A549 (cell line): ENCODE data around the gene NR3C2. TPM values are rescaled to one million over a fixed set of nuclear protein-coding genes. Genes with fewer than 3 reads are reported as not detected.

Source experiments
- ATAC-seq, 2 experiments: fragments of 200-7000 bp in 1 of 2; fragments of >200 bp in 1 of 2; cut with Nextera tagmentation in 1 of 2; cut with Tn5 transposase in 1 of 2; 3 replicates each; pipeline versions ENCODE4 v1.8.0 to v1.9.1; 2018 to 2020; ENCODE audit warnings: mild to moderate bottlenecking in 1 of 2, moderate library complexity in 1 of 2
- CTCF ChIA-PET: fragments of 300-600 bp; sonication (Branson Sonifier 250); formaldehyde crosslinking; extraction: SDS; loops from one replicate; lab custom pipeline; 2021; ENCODE audit warnings: antibody characterized with exemption, inconsistent platforms; lab: Yijun Ruan, JAX
- POLR2A ChIA-PET: fragments of 350-600 bp; formaldehyde crosslinking; extraction: SDS; loops from one replicate; lab custom pipeline; 2021; ENCODE audit warnings: antibody characterized with exemption, inconsistent platforms; lab: Yijun Ruan, JAX
- DNase-seq, 2 experiments: peaks; one replicate each; pipeline versions ENCODE4 v3.0.0 to v3.0.0-alpha.2; 2011 to 2016; ENCODE audit warnings: low read depth in 1 of 2, low spot score in 1 of 2
- FAIRE-seq: peaks from 2 replicates; lab custom pipeline; 2011; peaks lifted over from hg19 to GRCh38; lab: Jason Lieb, UNC
- H3K27ac ChIP-seq, 2 experiments: fragments of >200 bp; sonication (Bioruptor Twin); formaldehyde crosslinking; 3 replicates each; pipeline ENCODE4 v1.5.1; 2016 to 2017
- H3K4me1 ChIP-seq: fragments of >200 bp; sonication (Bioruptor Twin); formaldehyde crosslinking; 3 replicates; pipeline ENCODE4 v1.6.1; 2016
- H3K4me2 ChIP-seq: fragments of >200 bp; sonication (Bioruptor Twin); formaldehyde crosslinking; 3 replicates; pipeline ENCODE4 v1.6.1; 2016
- H3K4me3 ChIP-seq: fragments of >200 bp; sonication (Bioruptor Twin); formaldehyde crosslinking; 3 replicates; pipeline ENCODE4 v1.5.1; 2016
- H3K9me3 ChIP-seq: fragments of >200 bp; sonication (Bioruptor Twin); formaldehyde crosslinking; 3 replicates; pipeline ENCODE4 v1.6.1; 2016
- ATOH8 ChIP-seq: fragments of 250-450 bp; sonication (Bioruptor Pico); IDR thresholded peaks from 2 replicates; pipeline ENCODE4 v1.5.0; 2020; ENCODE audit warnings: low read depth, mild to moderate bottlenecking, moderate library complexity
- CBX8 ChIP-seq: fragments of 200-600 bp; sonication (generic); IDR thresholded peaks from 2 replicates; pipeline ENCODE4 v1.6.1; 2016
- CEBPB ChIP-seq, 2 experiments: fragments of >200 bp in 1 of 2; sonication (Bioruptor Twin) in 1 of 2; formaldehyde crosslinking in 1 of 2; IDR thresholded peaks; 2 replicates each; pipeline ENCODE4 v1.6.1; 2012 to 2016
- CTCF ChIP-seq: fragments of >200 bp; sonication (Bioruptor Twin); formaldehyde crosslinking; IDR thresholded peaks from 3 replicates; pipeline ENCODE4 v1.5.1; 2016
- ESRRA ChIP-seq: fragments of 150-350 bp; IDR thresholded peaks from 2 replicates; pipeline ENCODE4 v1.6.1; 2014; ENCODE audit warnings: mild to moderate bottlenecking, low read length, borderline replicate concordance
- HES2 ChIP-seq: fragments of >200 bp; sonication (Bioruptor Twin); formaldehyde crosslinking; IDR thresholded peaks from 2 replicates; pipeline ENCODE4 v1.6.1; 2016
- HOXA7 ChIP-seq: fragments of 250-450 bp; sonication (Bioruptor Pico); IDR thresholded peaks from 2 replicates; pipeline ENCODE4 v1.5.0; 2020; ENCODE audit warnings: mild to moderate bottlenecking, moderate library complexity
- HOXB13 ChIP-seq: fragments of 250-450 bp; sonication (Bioruptor Pico); IDR thresholded peaks from 2 replicates; pipeline ENCODE4 v1.5.0; 2020; ENCODE audit warnings: low read depth, mild to moderate bottlenecking, moderate library complexity
- MAFK ChIP-seq: fragments of 450-650 bp; IDR thresholded peaks from 2 replicates; pipeline ENCODE4 v1.6.1; 2014; ENCODE audit not compliant: partially characterized antibody
- NR3C1 ChIP-seq: fragments of >200 bp; sonication (Bioruptor Twin); formaldehyde crosslinking; IDR thresholded peaks from 3 replicates; pipeline ENCODE4 v1.6.1; 2017
- PBX3 ChIP-seq: IDR thresholded peaks from 2 replicates; pipeline ENCODE4 v1.6.1; 2012
- POLR2A ChIP-seq: IDR thresholded peaks from 2 replicates; pipeline ENCODE4 v1.6.1; 2012; ENCODE audit warnings: mild to moderate bottlenecking, low read length
- RCOR1 ChIP-seq: fragments of 150-350 bp; IDR thresholded peaks from 2 replicates; pipeline ENCODE4 v1.6.1; 2014; ENCODE audit warnings: antibody characterized with exemption, low read length, low read depth
- WGBS: methylation state at CpG from one replicate; pipeline ENCODE4 v1.1.6; 2017; ENCODE audit errors: missing lambda C conversion rate; 5-methylcytosine and 5-hydroxymethylcytosine counted together
- polyA plus RNA-seq, 4 experiments: library from polyadenylated mRNA; depleted of rRNA in 3 of 4; stranded (reverse); fragments of >200 nt; fragmentation: RNase III in 1 of 4; extraction: RNeasy Plus Mini Kit Qiagen cat#74134 plus additional on column Dnase treatment in 1 of 4; gene quantifications; 2 replicates in 3 of 4; 3 replicates in 1 of 4; pipeline ENCODE4 v1.2.3, GENCODE V29; 2011 to 2017
- TF ChIP-seq, protein P1 (sequence below): fragments of 150-350 bp; IDR thresholded peaks from 2 replicates; pipeline ENCODE4 v1.6.1; 2014; ENCODE audit warnings: low read depth, mild to moderate bottlenecking, low read length
- TF ChIP-seq, protein P2 (sequence below): fragments of >200 bp; sonication (Bioruptor Twin); formaldehyde crosslinking; IDR thresholded peaks from 3 replicates; pipeline ENCODE4 v1.6.1; 2016
- TF ChIP-seq, protein P3 (sequence below): fragments of 200-600 bp; sonication (generic); IDR thresholded peaks from 2 replicates; pipeline ENCODE4 v1.6.1; 2016; ENCODE audit warnings: antibody characterized with exemption, mild to moderate bottlenecking, moderate library complexity

Gene NR3C2
- polyA plus RNA-seq, 2 of the 4 experiments (the other 2 are of a cell fraction), result 0.01 to 0.03 TPM

DNA sequence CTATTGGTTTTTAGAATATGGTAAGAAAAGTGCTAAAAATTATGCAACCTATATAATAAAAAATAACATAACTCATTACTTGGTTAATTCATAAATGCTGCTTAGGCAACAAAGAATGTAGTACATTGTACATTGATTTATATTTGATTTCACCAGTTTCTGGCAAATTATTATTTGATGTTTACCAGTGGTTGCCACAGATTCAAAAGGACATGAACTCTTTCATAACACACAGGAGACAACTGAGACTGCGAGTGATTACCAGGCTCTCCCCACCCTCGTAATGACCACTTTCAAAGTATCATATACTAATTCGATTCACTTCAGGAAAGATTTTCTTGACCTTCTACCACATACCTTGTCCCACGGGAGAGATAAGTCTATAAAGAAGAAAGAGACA is 158.5 kb downstream of the NR3C2 start:
- no peaks in the 10 kb centered on the region for H3K9me3 ChIP-seq
- no peak overlapping the region for H3K4me2 ChIP-seq
- H3K27ac ChIP-seq, result no peak overlapping the region
- POLR2A ChIA-PET, result no interaction called here
- FAIRE-seq (no peak), DNase-seq (no peak), ATAC-seq (no peak)
- H3K4me1 ChIP-seq, result no peaks in the 10 kb centered on the region
- no peak for TF ChIP-seq CBX8
- TF ChIP-seq CTCF, result no peak
- no peak overlapping the region for H3K4me3 ChIP-seq
- CTCF ChIA-PET, result no interaction called here
- 34% methylated on average over 4 of the region's 4 CpGs for WGBS

- Histone ChIP-seq H3K9me3 (no peaks in the 10 kb centered on the region), H3K4me2 (no peak overlapping the region), H3K4me1 (no peaks in the 10 kb centered on the region), H3K27ac (no peak overlapping the region), H3K4me3 (no peak overlapping the region)
- POLR2A ChIA-PET, result no interaction called here
- CTCF ChIA-PET, result no interaction called here
- ATAC-seq (no peak), FAIRE-seq (no peak), DNase-seq (no peak)
- 66% methylated on average over 9 of the region's 9 CpGs for WGBS
- TF ChIP-seq PBX3 (no peak), HOXA7 (CRISPR knock-in tag) (no peak), HES2 (no peak), CEBPB (IDR thresholded peaks at IDR 0.05) (no peak), ATOH8 (CRISPR knock-in tag) (no peak), MAFK (no peak), HOXB13 (CRISPR knock-in tag) (no peak), NR3C1 (no peak), RCOR1 (no peak), POLR2A (no peak), ESRRA (no peak)
- TF ChIP-seq, protein P1, sequence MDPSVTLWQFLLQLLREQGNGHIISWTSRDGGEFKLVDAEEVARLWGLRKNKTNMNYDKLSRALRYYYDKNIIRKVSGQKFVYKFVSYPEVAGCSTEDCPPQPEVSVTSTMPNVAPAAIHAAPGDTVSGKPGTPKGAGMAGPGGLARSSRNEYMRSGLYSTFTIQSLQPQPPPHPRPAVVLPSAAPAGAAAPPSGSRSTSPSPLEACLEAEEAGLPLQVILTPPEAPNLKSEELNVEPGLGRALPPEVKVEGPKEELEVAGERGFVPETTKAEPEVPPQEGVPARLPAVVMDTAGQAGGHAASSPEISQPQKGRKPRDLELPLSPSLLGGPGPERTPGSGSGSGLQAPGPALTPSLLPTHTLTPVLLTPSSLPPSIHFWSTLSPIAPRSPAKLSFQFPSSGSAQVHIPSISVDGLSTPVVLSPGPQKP, result no peak
- TF ChIP-seq, protein P2, sequence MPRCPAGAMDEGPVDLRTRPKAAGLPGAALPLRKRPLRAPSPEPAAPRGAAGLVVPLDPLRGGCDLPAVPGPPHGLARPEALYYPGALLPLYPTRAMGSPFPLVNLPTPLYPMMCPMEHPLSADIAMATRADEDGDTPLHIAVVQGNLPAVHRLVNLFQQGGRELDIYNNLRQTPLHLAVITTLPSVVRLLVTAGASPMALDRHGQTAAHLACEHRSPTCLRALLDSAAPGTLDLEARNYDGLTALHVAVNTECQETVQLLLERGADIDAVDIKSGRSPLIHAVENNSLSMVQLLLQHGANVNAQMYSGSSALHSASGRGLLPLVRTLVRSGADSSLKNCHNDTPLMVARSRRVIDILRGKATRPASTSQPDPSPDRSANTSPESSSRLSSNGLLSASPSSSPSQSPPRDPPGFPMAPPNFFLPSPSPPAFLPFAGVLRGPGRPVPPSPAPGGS, result no peak
- TF ChIP-seq, protein P3, sequence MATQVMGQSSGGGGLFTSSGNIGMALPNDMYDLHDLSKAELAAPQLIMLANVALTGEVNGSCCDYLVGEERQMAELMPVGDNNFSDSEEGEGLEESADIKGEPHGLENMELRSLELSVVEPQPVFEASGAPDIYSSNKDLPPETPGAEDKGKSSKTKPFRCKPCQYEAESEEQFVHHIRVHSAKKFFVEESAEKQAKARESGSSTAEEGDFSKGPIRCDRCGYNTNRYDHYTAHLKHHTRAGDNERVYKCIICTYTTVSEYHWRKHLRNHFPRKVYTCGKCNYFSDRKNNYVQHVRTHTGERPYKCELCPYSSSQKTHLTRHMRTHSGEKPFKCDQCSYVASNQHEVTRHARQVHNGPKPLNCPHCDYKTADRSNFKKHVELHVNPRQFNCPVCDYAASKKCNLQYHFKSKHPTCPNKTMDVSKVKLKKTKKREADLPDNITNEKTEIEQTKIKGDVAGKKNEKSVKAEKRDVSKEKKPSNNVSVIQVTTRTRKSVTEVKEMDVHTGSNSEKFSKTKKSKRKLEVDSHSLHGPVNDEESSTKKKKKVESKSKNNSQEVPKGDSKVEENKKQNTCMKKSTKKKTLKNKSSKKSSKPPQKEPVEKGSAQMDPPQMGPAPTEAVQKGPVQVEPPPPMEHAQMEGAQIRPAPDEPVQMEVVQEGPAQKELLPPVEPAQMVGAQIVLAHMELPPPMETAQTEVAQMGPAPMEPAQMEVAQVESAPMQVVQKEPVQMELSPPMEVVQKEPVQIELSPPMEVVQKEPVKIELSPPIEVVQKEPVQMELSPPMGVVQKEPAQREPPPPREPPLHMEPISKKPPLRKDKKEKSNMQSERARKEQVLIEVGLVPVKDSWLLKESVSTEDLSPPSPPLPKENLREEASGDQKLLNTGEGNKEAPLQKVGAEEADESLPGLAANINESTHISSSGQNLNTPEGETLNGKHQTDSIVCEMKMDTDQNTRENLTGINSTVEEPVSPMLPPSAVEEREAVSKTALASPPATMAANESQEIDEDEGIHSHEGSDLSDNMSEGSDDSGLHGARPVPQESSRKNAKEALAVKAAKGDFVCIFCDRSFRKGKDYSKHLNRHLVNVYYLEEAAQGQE, result no peak
Observed at GRCh38 chr4:148278310-148278709, 163.9 kb downstream of the NR3C2 start.
